H1 (cell line): ENCODE results near the gene MYBPH. TPM values are rescaled to one million over a fixed set of nuclear protein-coding genes. Genes with fewer than 3 reads are reported as not detected.

Experiments used
- CTCF ChIA-PET: fragments of 300-600 bp; sonication (Branson Sonifier 250); formaldehyde crosslinking; loops from one replicate; lab custom pipeline; 2021; ENCODE audit not compliant: partially characterized antibody; lab: Charles Lee
- POLR2A ChIA-PET: fragments of 300-600 bp; sonication (Branson Sonifier 250); formaldehyde crosslinking; loops from one replicate; lab custom pipeline; 2021; ENCODE audit warnings: inconsistent platforms; ENCODE audit not compliant: partially characterized antibody; lab: Charles Lee
- DNase-seq, 2 experiments: peaks; one replicate each; pipeline versions ENCODE4 v3.0.0 to v3.0.0-alpha.2; 2010 to 2022; ENCODE audit warnings: low spot score in 2 of 2, low read depth in 1 of 2, mixed read lengths in 1 of 2
- FAIRE-seq: peaks from 2 replicates; lab custom pipeline; 2011; peaks lifted over from hg19 to GRCh38; lab: Jason Lieb, UNC
- H2AFZ ChIP-seq: 2 replicates; pipeline ENCODE4 v1.8.1; 2012; ENCODE audit warnings: low read length, inconsistent platforms
- H2AK5ac ChIP-seq: 2 replicates; pipeline ENCODE4 v1.6.1; 2013; ENCODE audit warnings: low read depth, low read length
- H2BK120ac ChIP-seq: replicated peaks from 2 replicates; pipeline ENCODE3; 2013; ENCODE audit warnings: low read depth, low read length, inconsistent platforms
- H2BK12ac ChIP-seq: 2 replicates; pipeline ENCODE4 v1.6.1; 2013; ENCODE audit warnings: low read depth, low read length
- H2BK15ac ChIP-seq: 2 replicates; pipeline ENCODE4 v1.6.1; 2013; ENCODE audit warnings: low read length
- H2BK20ac ChIP-seq: 2 replicates; pipeline ENCODE4 v1.6.1; 2013; ENCODE audit warnings: low read length
- H2BK5ac ChIP-seq: 2 replicates; pipeline ENCODE4 v1.6.1; 2013; ENCODE audit warnings: low read depth, low read length
- H3K14ac ChIP-seq: 2 replicates; pipeline ENCODE4 v1.6.1; 2013; ENCODE audit warnings: inconsistent platforms; ENCODE audit not compliant: insufficient read length
- H3K18ac ChIP-seq: 2 replicates; pipeline ENCODE4 v1.6.1; 2013; ENCODE audit warnings: low read length; ENCODE audit errors: extremely low read depth
- H3K23ac ChIP-seq: 2 replicates; pipeline ENCODE4 v1.6.1; 2013; ENCODE audit warnings: inconsistent platforms; ENCODE audit not compliant: insufficient read length
- H3K23me2 ChIP-seq: 2 replicates; pipeline ENCODE4 v1.6.1; 2013; ENCODE audit warnings: low read depth, low read length
- H3K27ac ChIP-seq: 2 replicates; pipeline ENCODE4 v1.6.1; 2011; ENCODE audit warnings: low read depth, low read length, inconsistent platforms
- H3K27me3 ChIP-seq, 4 experiments: replicated peaks in 1 of 4; 1 replicate in 1 of 4; 2 replicates in 3 of 4; pipeline versions ENCODE4 v1.6.1 to v1.8.1; 2011 to 2013; ENCODE audit warnings: low read length in 3 of 4, mild to moderate bottlenecking in 3 of 4, inconsistent platforms in 2 of 4, mixed read lengths in 2 of 4, moderate library complexity in 1 of 4; ENCODE audit not compliant: control insufficient read depth in 3 of 4, insufficient read depth in 3 of 4; ENCODE audit errors: extremely low read depth in 1 of 4
- H3K36me3 ChIP-seq, 4 experiments: 2 replicates each; pipeline versions ENCODE4 v1.6.1 to v1.8.1; 2011 to 2013; ENCODE audit warnings: mild to moderate bottlenecking in 4 of 4, low read length in 3 of 4, moderate library complexity in 2 of 4, control low read depth in 1 of 4, inconsistent platforms in 1 of 4; ENCODE audit not compliant: insufficient read depth in 4 of 4, control insufficient read depth in 2 of 4
- H3K4ac ChIP-seq: replicated peaks from 2 replicates; pipeline ENCODE3; 2013; ENCODE audit warnings: low read length, low read depth, mixed read lengths, inconsistent platforms; ENCODE audit not compliant: insufficient read length
- H3K4me1 ChIP-seq, 4 experiments: replicated peaks in 1 of 4; 1 replicate in 1 of 4; 2 replicates in 3 of 4; pipeline versions ENCODE4 v1.6.1 to v1.8.1; 2011 to 2013; ENCODE audit warnings: low read length in 3 of 4, inconsistent platforms in 2 of 4, mixed read lengths in 1 of 4; ENCODE audit not compliant: insufficient read depth in 4 of 4, control insufficient read depth in 3 of 4
- H3K4me2 ChIP-seq, 2 experiments: 2 replicates each; pipeline versions ENCODE4 v1.6.1 to v1.8.1; 2011 to 2013; ENCODE audit warnings: low read depth in 2 of 2, low read length in 2 of 2, control low read depth in 1 of 2, inconsistent platforms in 1 of 2, mild to moderate bottlenecking in 1 of 2; ENCODE audit not compliant: insufficient read depth in 1 of 2
- H3K4me3 ChIP-seq, 4 experiments: fragments of 200-600, 300-600 bp in 1 of 4; sonication (generic), shearing (Covaris generic), sonication (Bioruptor Twin) in 1 of 4; 2 replicates each; pipeline versions ENCODE4 v1.5.1 to v1.8.1; 2011 to 2016; ENCODE audit warnings: low read length in 4 of 4, low read depth in 3 of 4, control low read depth in 2 of 4, inconsistent platforms in 2 of 4, mild to moderate bottlenecking in 2 of 4, mixed read lengths in 1 of 4, moderate library complexity in 1 of 4; ENCODE audit not compliant: insufficient read depth in 2 of 4; ENCODE audit errors: extremely low read depth in 1 of 4
- H3K56ac ChIP-seq: replicated peaks from 2 replicates; pipeline ENCODE3; 2013; ENCODE audit warnings: low read depth, mild to moderate bottlenecking, mixed read lengths, low read length, inconsistent platforms; ENCODE audit not compliant: insufficient read length
- H3K79me1 ChIP-seq: 2 replicates; pipeline ENCODE4 v1.6.1; 2013; ENCODE audit warnings: low read depth, low read length, control low read depth
- H3K79me2 ChIP-seq, 2 experiments: 2 replicates each; pipeline versions ENCODE4 v1.6.1 to v1.8.1; 2012 to 2013; ENCODE audit warnings: low read length in 2 of 2, mild to moderate bottlenecking in 2 of 2, inconsistent platforms in 1 of 2; ENCODE audit not compliant: insufficient read depth in 2 of 2, control insufficient read depth in 1 of 2
- H3K9ac ChIP-seq, 4 experiments: replicated peaks in 1 of 4; 1 replicate in 1 of 4; 2 replicates in 3 of 4; pipeline versions ENCODE4 v1.6.1 to v1.8.1; 2011 to 2013; ENCODE audit warnings: low read depth in 3 of 4, low read length in 3 of 4, control low read depth in 2 of 4, mild to moderate bottlenecking in 2 of 4, moderate library complexity in 2 of 4, inconsistent platforms in 1 of 4; ENCODE audit errors: extremely low read depth in 1 of 4
- H3K9me3 ChIP-seq, 2 experiments: 2 replicates each; pipeline versions ENCODE4 v1.6.1 to v1.8.1; 2012 to 2013; ENCODE audit warnings: mild to moderate bottlenecking in 2 of 2, moderate library complexity in 2 of 2, control low read depth in 1 of 2, inconsistent platforms in 1 of 2, low read depth in 1 of 2, low read length in 1 of 2, mixed read lengths in 1 of 2; ENCODE audit not compliant: insufficient read depth in 2 of 2
- H4K20me1 ChIP-seq, 2 experiments: replicated peaks in 1 of 2; 2 replicates each; pipeline versions ENCODE3 to v1.8.1; 2011 to 2013; ENCODE audit warnings: inconsistent platforms in 2 of 2, low read length in 2 of 2, mild to moderate bottlenecking in 1 of 2; ENCODE audit not compliant: insufficient read depth in 2 of 2, control insufficient read depth in 1 of 2
- H4K5ac ChIP-seq: 2 replicates; pipeline ENCODE4 v1.6.1; 2013; ENCODE audit warnings: low read length, low read depth, mixed read lengths, inconsistent platforms; ENCODE audit not compliant: insufficient read length
- H4K8ac ChIP-seq: 2 replicates; pipeline ENCODE4 v1.8.0; 2013; ENCODE audit warnings: mild to moderate bottlenecking, moderate library complexity, low read length, inconsistent platforms; ENCODE audit not compliant: insufficient read depth; ENCODE audit errors: extremely low read depth
- H4K91ac ChIP-seq: replicated peaks from 2 replicates; pipeline ENCODE3; 2013; ENCODE audit warnings: low read length, mixed read lengths, inconsistent platforms; ENCODE audit not compliant: insufficient read length
- ASH2L ChIP-seq: fragments of 200-600, 300-600 bp; sonication (generic); IDR thresholded peaks from one replicate; pipeline ENCODE4 v1.7.1; 2017; ENCODE audit warnings: low read length
- BCL11A ChIP-seq, 2 experiments: IDR thresholded peaks; one replicate each; pipeline ENCODE4 v1.6.1; 2011; ENCODE audit warnings: low read depth in 2 of 2, low read length in 2 of 2, mild to moderate bottlenecking in 2 of 2
- E2F6 ChIP-seq: IDR thresholded peaks from 2 replicates; pipeline ENCODE4 v1.6.1; 2012; ENCODE audit warnings: inconsistent platforms
- JUND ChIP-seq: IDR thresholded peaks from 2 replicates; pipeline ENCODE4 v1.6.1; 2011; ENCODE audit warnings: mild to moderate bottlenecking, improper control_type of control experiment, low read length
- POLR2A ChIP-seq, 2 experiments: IDR thresholded peaks; 1 replicate in 1 of 2; 2 replicates in 1 of 2; pipeline ENCODE4 v1.6.1; 2011; ENCODE audit warnings: low read depth in 2 of 2, low read length in 2 of 2, mild to moderate bottlenecking in 2 of 2; ENCODE audit errors: control extremely low read depth in 1 of 2
- SUZ12 ChIP-seq: fragments of 200-600 bp; sonication (generic); IDR thresholded peaks from 2 replicates; pipeline ENCODE4 v1.6.1; 2012; ENCODE audit warnings: mild to moderate bottlenecking, inconsistent platforms, low read length, moderate library complexity, mixed read lengths
- WGBS, 2 experiments: shearing (Covaris generic) in 1 of 2; methylation state at CpG; one replicate each; pipeline versions ENCODE4 v1.1.6 to v1.1.7; 2013 to 2015; ENCODE audit warnings: low lambda C conversion rate in 2 of 2, mixed read lengths in 2 of 2, inconsistent platforms in 1 of 2, low coverage in 1 of 2, missing lambda C conversion rate in 1 of 2; ENCODE audit not compliant: insufficient replicate concordance in 2 of 2, insufficient coverage in 1 of 2, insufficient read length in 1 of 2; ENCODE audit errors: extremely low coverage in 1 of 2, missing lambda C conversion rate in 1 of 2; 5-methylcytosine and 5-hydroxymethylcytosine counted together
- polyA plus RNA-seq, 7 experiments: library from polyadenylated mRNA; depleted of rRNA in 3 of 7; stranded (reverse) in 5 of 7; unstranded in 2 of 7; fragments of >200 nt in 5 of 7; fragments of 200-250 nt in 2 of 7; gene quantifications; 1 replicate in 5 of 7; 2 replicates in 1 of 7; 4 replicates in 1 of 7; pipeline versions ENCODE4 v1.2.1 to v1.2.3, GENCODE V29; 2011 to 2013; ENCODE audit warnings: missing spikeins in 2 of 7, mixed read lengths in 2 of 7
- total RNA-seq: library from RNA; stranded (reverse); fragmentation: NEBNext Ultra II Directional; extraction: Animal tissue kit (Norgen Biotek cat#: 25700); gene quantifications from 2 replicates; pipeline ENCODE4 v1.2.1, GENCODE V29; 2021

The MYBPH gene
- total and polyA plus RNA-seq, 2 of the 8 experiments (the other 6 are each of a cell fraction or from before 2014, with no cell fraction given): not detected

- no peak within 1 kb of the TSS for H3K23ac ChIP-seq
- H3K18ac ChIP-seq: peak within 1 kb of the TSS; percentile 55
- H2BK5ac ChIP-seq: no peak within 1 kb of the TSS
- DNase-seq: no peak
- no peak for FAIRE-seq
- H4K8ac ChIP-seq: peak within 1 kb of the TSS; percentile 74
- H3K79me1 ChIP-seq: no peaks in the 10 kb centered on the region
- no peak within 1 kb of the TSS for H4K5ac ChIP-seq
- no peaks in the 10 kb centered on the region for H3K27me3 ChIP-seq
- peak within 1 kb of the TSS; percentile 55 for H2BK15ac ChIP-seq
- no peak within 1 kb of the TSS for H3K27ac ChIP-seq
- peak within 1 kb of the TSS; percentile 45 for H2BK120ac ChIP-seq
- peak within 1 kb of the TSS; percentile 66 for H3K4ac ChIP-seq
- no peaks in the 10 kb centered on the region for H3K36me3 ChIP-seq
- H3K4me2 ChIP-seq: peak within 1 kb of the TSS; percentile 31 to 59; a peak in 3 of 4 replicates
- H3K79me2 ChIP-seq: no peaks in the 10 kb centered on the region
- POLR2A ChIA-PET: interaction anchor here (1.2 kb wide), 1 partner anchor 180 kb away, joined by 3 read pairs; the partner anchor contains the start of gene TMEM183A
- H3K23me2 ChIP-seq: no peaks in the 10 kb centered on the region
- H2AFZ ChIP-seq: peak within 1 kb of the TSS; percentile 94
- no peak within 1 kb of the TSS for H2AK5ac ChIP-seq
- TF ChIP-seq ASH2L (no peak), JUND (no peak), E2F6 (peak; percentile 15; the same call in 1 of the 2 replicates), SUZ12 (no peak), POLR2A (IDR thresholded peaks at IDR 0.05; ENCODE audit: control extremely low read depth in 1 of 2, low read depth in 2 of 2, low read length in 2 of 2) (no peak), BCL11A (IDR thresholded peaks at IDR 0.05; ENCODE audit: low read depth in 2 of 2, low read length in 2 of 2) (no peak)
- TF ChIP-seq, all 59 proteins: peak for 1
- Histone ChIP-seq H3K9ac (no peak within 1 kb of the TSS; a peak in 1 of 7 replicates), H3K4me3 (no peak within 1 kb of the TSS), H4K20me1 (no peaks in the 10 kb centered on the region), H3K56ac (no peak within 1 kb of the TSS), H4K91ac (peak within 1 kb of the TSS; percentile 72), H2BK12ac (peak within 1 kb of the TSS; percentile 30; the same call in 1 of the 2 replicates), H3K9me3 (no peaks in the 10 kb centered on the region), H3K14ac (no peak within 1 kb of the TSS), H3K4me1 (peaks cover 6 to 17% (median 11%) of the 10 kb centered on the region in 4 experiments), H2BK20ac (peak within 1 kb of the TSS; percentile 87; the same call in 1 of the 2 replicates)
- 46% methylated on average over 14 of the region's 14 CpGs; no CpG with 5 or more reads in 1 of the 2 experiments for WGBS, 2 experiments
- CTCF ChIA-PET: interaction anchor here (0.6 to 6.1 kb wide), 12 partner anchors 14 to 301 kb away, joined by 3 to 64 read pairs (median 4); partner anchors contain the start of genes ADORA1 and MYBPH
Measured at GRCh38 chr1:203186446-203187303, 11.0 kb upstream of the MYBPH start, which contains the start of gene CHI3L1. Gene CHI3L1 (minus strand): TSS chr1:203186704. CDS start chr1:203186623, 81 bp downstream.
